Endothelial cell of umbilical vein (primary cell): ENCODE measurements around the gene LTBP1. TPM values are rescaled to one million over a fixed set of nuclear protein-coding genes. Genes with fewer than 3 reads are reported as not detected.

Experiments used
- BruUV-seq: library from RNA; stranded (reverse); fragments of 400-500 nt; replicated peaks from 2 replicates; lab custom pipeline; 2021; lab: Mats Ljungman, UMichigan
- CTCF ChIA-PET: fragments of 300-600, 350-600 bp; sonication (Branson Sonifier 250); formaldehyde crosslinking; loops from one replicate; lab custom pipeline; 2021; ENCODE audit warnings: antibody characterized with exemption, inconsistent platforms; lab: Charles Lee
- POLR2A ChIA-PET: fragments of 300-600, 350-600 bp; sonication (Branson Sonifier 250); formaldehyde crosslinking; loops from one replicate; lab custom pipeline; 2021; ENCODE audit warnings: antibody characterized with exemption, inconsistent platforms; lab: Charles Lee
- DNase-seq: peaks from one replicate; pipeline ENCODE4 v3.0.0-alpha.2; 2011; ENCODE audit warnings: low read depth, low spot score
- FAIRE-seq: peaks from 2 replicates; lab custom pipeline; 2011; peaks lifted over from hg19 to GRCh38; lab: Jason Lieb, UNC
- H2AFZ ChIP-seq: 2 replicates; pipeline ENCODE4 v1.6.0; 2012; ENCODE audit warnings: low read depth, low read length, control low read depth, inconsistent platforms
- H3K27ac ChIP-seq: 2 replicates; pipeline ENCODE4 v1.5.1; 2011; ENCODE audit warnings: low read depth, mild to moderate bottlenecking, control low read depth, low read length, moderate library complexity; ENCODE audit not compliant: insufficient read depth
- H3K27me3 ChIP-seq, 2 experiments: 2 replicates each; pipeline versions ENCODE4 v1.6.0 to v1.6.1; 2011; ENCODE audit warnings: low read length in 2 of 2, mixed read lengths in 1 of 2; ENCODE audit not compliant: control insufficient read depth in 2 of 2, insufficient read depth in 2 of 2
- H3K36me3 ChIP-seq, 2 experiments: 2 replicates in 1 of 2; 3 replicates in 1 of 2; pipeline ENCODE4 v1.5.1; 2011; ENCODE audit warnings: low read length in 2 of 2, mild to moderate bottlenecking in 1 of 2, moderate library complexity in 1 of 2; ENCODE audit not compliant: control insufficient read depth in 2 of 2, insufficient read depth in 2 of 2; ENCODE audit errors: extremely low read depth in 1 of 2
- H3K4me1 ChIP-seq: 3 replicates; pipeline ENCODE4 v1.5.1; 2011; ENCODE audit warnings: mild to moderate bottlenecking, low read length; ENCODE audit not compliant: control insufficient read depth, insufficient read depth; ENCODE audit errors: extremely low read depth
- H3K4me2 ChIP-seq: 2 replicates; pipeline ENCODE4 v1.6.1; 2011; ENCODE audit warnings: low read length, control low read depth, mixed read lengths; ENCODE audit not compliant: insufficient read depth
- H3K4me3 ChIP-seq, 3 experiments: fragments of 200-600 bp in 1 of 3; sonication (generic), shearing (Covaris generic) in 1 of 3; replicated peaks in 1 of 3; 2 replicates each; pipeline ENCODE4 v1.5.1; 2011 to 2016; ENCODE audit warnings: control low read depth in 3 of 3, low read length in 3 of 3, mild to moderate bottlenecking in 2 of 3, inconsistent platforms in 1 of 3, low read depth in 1 of 3, moderate library complexity in 1 of 3; ENCODE audit not compliant: insufficient read depth in 1 of 3
- H3K79me2 ChIP-seq: 2 replicates; pipeline ENCODE4 v1.6.0; 2012; ENCODE audit warnings: low read length, inconsistent platforms; ENCODE audit not compliant: control insufficient read depth, insufficient read depth
- H3K9ac ChIP-seq: replicated peaks from 2 replicates; pipeline ENCODE3; 2011; ENCODE audit warnings: low read length, control low read depth; ENCODE audit not compliant: insufficient read depth; ENCODE audit errors: extremely low read depth
- H3K9me1 ChIP-seq: replicated peaks from 3 replicates; pipeline ENCODE4 v1.6.0; 2011; ENCODE audit warnings: mild to moderate bottlenecking, low read length; ENCODE audit not compliant: control insufficient read depth, insufficient read depth; ENCODE audit errors: extremely low read depth
- H3K9me3 ChIP-seq: replicated peaks from 2 replicates; pipeline ENCODE4 v1.5.1; 2012; ENCODE audit warnings: low read length, inconsistent platforms; ENCODE audit not compliant: control insufficient read depth, insufficient read depth
- H4K20me1 ChIP-seq: replicated peaks from 2 replicates; pipeline ENCODE3; 2011; ENCODE audit warnings: mild to moderate bottlenecking, low read length; ENCODE audit not compliant: control insufficient read depth, insufficient read depth; ENCODE audit errors: extremely low read depth
- CTCF ChIP-seq, 2 donors: IDR thresholded peaks; 1 replicate in 1 of 2; 2 replicates in 1 of 2; pipeline ENCODE4 v1.5.1; 2011; ENCODE audit warnings: low read length in 2 of 2, mild to moderate bottlenecking in 2 of 2, moderate library complexity in 2 of 2, control low read depth in 1 of 2, inconsistent platforms in 1 of 2, low read depth in 1 of 2; ENCODE audit not compliant: insufficient read depth in 1 of 2; ENCODE audit errors: extremely low read depth in 1 of 2
- EZH2 ChIP-seq: IDR thresholded peaks from 2 replicates; pipeline ENCODE4 v1.6.1; 2012; ENCODE audit warnings: borderline replicate concordance, low read depth, mild to moderate bottlenecking, moderate library complexity, low read length, inconsistent platforms; ENCODE audit not compliant: severe bottlenecking
- FOS ChIP-seq: IDR thresholded peaks from 2 replicates; pipeline ENCODE4 v1.6.1; 2011; ENCODE audit warnings: mild to moderate bottlenecking, low read length, moderate library complexity, borderline replicate concordance; ENCODE audit not compliant: insufficient read depth
- GATA2 ChIP-seq: IDR thresholded peaks from 2 replicates; pipeline ENCODE4 v1.7.0; 2011; ENCODE audit warnings: low read depth, mild to moderate bottlenecking, moderate library complexity, mixed read lengths, low read length; ENCODE audit not compliant: insufficient read length, insufficient read depth
- JUN ChIP-seq: IDR thresholded peaks from 2 replicates; pipeline ENCODE4 v1.6.1; 2011; ENCODE audit warnings: borderline replicate concordance, low read depth; ENCODE audit not compliant: insufficient read length, insufficient read depth
- MYC ChIP-seq: IDR thresholded peaks from one replicate; pipeline ENCODE4 v1.6.1; 2011; ENCODE audit warnings: mild to moderate bottlenecking, low read depth, low read length
- POLR2A ChIP-seq: IDR thresholded peaks from 2 replicates; pipeline ENCODE4 v1.6.1; 2012; ENCODE audit warnings: low read depth, mild to moderate bottlenecking, control low read depth, low read length
- POLR2AphosphoS5 ChIP-seq: IDR thresholded peaks from 2 replicates; pipeline ENCODE4 v1.6.1; 2012; ENCODE audit warnings: low read depth, mild to moderate bottlenecking, control low read depth, low read length, moderate library complexity; ENCODE audit not compliant: insufficient read depth
- dilution Hi-C: fragments of 300-500 bp; cut with MboI; formaldehyde crosslinking; loops from one replicate; pipeline ENCODE4 v1.15.0; 2019; ENCODE audit warnings: low sequenced_read_pairs; ENCODE audit not compliant: extremely low pct_ligation_motif_present
- intact Hi-C: fragments of 100-400 bp; cut with micrococcal nuclease; formaldehyde crosslinking; loops from one replicate; pipeline ENCODE4 v1.10.0; 2022
- polyA plus RNA-seq, 4 experiments: library from polyadenylated mRNA; depleted of rRNA in 3 of 4; stranded (reverse) in 3 of 4; unstranded in 1 of 4; fragments of >200 nt; gene quantifications; 2 replicates each; pipeline versions ENCODE4 v1.2.1 to v1.2.3, GENCODE V29; 2011 to 2012; ENCODE audit warnings: missing spikeins in 1 of 4
- total RNA-seq: library from RNA; stranded (reverse); gene quantifications from 2 replicates; pipeline ENCODE4 v1.2.3, GENCODE V29; 2021
- TF ChIP-seq, protein P1 (sequence below): IDR thresholded peaks from 2 replicates; pipeline ENCODE4 v1.6.1; 2011; ENCODE audit not compliant: insufficient read depth, insufficient read length

LTBP1 gene
- total and polyA plus RNA-seq, 2 donors (not counting 3 experiments of a cell fraction or from before 2014, with no cell fraction given) = 57.4 to 68.2 TPM

DNA sequence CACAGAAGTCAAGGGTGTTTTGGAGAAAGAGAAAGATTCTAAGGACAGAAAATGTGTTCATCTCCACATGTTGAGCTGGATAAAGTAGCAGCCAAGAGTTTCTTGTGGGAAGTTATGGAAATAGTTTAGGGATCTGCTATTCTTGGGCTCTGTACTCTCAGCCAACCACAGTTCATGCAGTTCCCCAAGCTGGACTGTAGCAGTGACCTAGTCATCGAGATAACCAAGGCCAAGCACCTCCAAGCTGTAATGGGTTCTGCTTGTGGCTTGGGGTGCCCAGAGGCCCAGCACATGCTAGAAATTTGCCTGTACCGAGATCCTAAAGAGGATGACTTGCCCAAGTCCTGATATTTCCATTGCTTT, 437.8 kb downstream of the LTBP1 start:
- no peak overlapping the region for H3K4me3 ChIP-seq
- H3K36me3 ChIP-seq = no peaks in the 10 kb centered on the region
- CTCF ChIA-PET = interaction anchor here (2.5 kb wide), 1 partner anchor 11 kb away, joined by 7 read pairs; no protein-coding TSS in a partner anchor
- FAIRE-seq = no peak
- no peak overlapping the region for H2AFZ ChIP-seq
- DNase-seq = no peak
- H3K4me2 ChIP-seq = no peak overlapping the region
- POLR2A ChIA-PET = no interaction called here
- TF ChIP-seq FOS (no peak), EZH2 (no peak), POLR2AphosphoS5 (no peak), GATA2 (no peak), CTCF (IDR thresholded peaks at IDR 0.05; ENCODE audit: extremely low read depth in 1 of 2, insufficient read depth in 1 of 2, low read depth in 1 of 2, low read length in 2 of 2) (no peak), MYC (no peak), POLR2A (no peak), JUN (no peak)
- TF ChIP-seq, protein P1, sequence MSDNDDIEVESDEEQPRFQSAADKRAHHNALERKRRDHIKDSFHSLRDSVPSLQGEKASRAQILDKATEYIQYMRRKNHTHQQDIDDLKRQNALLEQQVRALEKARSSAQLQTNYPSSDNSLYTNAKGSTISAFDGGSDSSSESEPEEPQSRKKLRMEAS = no peak
- no peaks in the 10 kb centered on the region for H3K9me1 ChIP-seq
- dilution Hi-C loops = no loop called here
- BruUV-seq = no TSS peak
- H4K20me1 ChIP-seq = no peaks in the 10 kb centered on the region
- H3K27me3 ChIP-seq = no peaks in the 10 kb centered on the region
- no peaks in the 10 kb centered on the region for H3K79me2 ChIP-seq
- H3K9me3 ChIP-seq = no peaks in the 10 kb centered on the region
- intact Hi-C loops = no loop called here
- no peak overlapping the region for H3K9ac ChIP-seq
- no peaks in the 10 kb centered on the region for H3K4me1 ChIP-seq
- H3K27ac ChIP-seq = no peak overlapping the region
